ENCODE data around the gene RAB3IL1. TPM values are rescaled to one million over a fixed set of nuclear protein-coding genes. Genes with fewer than 3 reads are reported as not detected.
"Not testable (repeated sequence)": the region's sequence is repeated elsewhere in the genome, so short reads cannot be mapped to it uniquely, and the experiment has no call there.

Gene RAB3IL1, protein sequence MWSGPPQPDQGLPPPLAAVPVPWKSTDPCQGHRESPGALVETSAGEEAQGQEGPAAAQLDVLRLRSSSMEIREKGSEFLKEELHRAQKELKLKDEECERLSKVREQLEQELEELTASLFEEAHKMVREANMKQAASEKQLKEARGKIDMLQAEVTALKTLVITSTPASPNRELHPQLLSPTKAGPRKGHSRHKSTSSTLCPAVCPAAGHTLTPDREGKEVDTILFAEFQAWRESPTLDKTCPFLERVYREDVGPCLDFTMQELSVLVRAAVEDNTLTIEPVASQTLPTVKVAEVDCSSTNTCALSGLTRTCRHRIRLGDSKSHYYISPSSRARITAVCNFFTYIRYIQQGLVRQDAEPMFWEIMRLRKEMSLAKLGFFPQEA
- total RNA-seq, result 1 to 10 TPM; 3.7 to 5.9 TPM

DNA sequence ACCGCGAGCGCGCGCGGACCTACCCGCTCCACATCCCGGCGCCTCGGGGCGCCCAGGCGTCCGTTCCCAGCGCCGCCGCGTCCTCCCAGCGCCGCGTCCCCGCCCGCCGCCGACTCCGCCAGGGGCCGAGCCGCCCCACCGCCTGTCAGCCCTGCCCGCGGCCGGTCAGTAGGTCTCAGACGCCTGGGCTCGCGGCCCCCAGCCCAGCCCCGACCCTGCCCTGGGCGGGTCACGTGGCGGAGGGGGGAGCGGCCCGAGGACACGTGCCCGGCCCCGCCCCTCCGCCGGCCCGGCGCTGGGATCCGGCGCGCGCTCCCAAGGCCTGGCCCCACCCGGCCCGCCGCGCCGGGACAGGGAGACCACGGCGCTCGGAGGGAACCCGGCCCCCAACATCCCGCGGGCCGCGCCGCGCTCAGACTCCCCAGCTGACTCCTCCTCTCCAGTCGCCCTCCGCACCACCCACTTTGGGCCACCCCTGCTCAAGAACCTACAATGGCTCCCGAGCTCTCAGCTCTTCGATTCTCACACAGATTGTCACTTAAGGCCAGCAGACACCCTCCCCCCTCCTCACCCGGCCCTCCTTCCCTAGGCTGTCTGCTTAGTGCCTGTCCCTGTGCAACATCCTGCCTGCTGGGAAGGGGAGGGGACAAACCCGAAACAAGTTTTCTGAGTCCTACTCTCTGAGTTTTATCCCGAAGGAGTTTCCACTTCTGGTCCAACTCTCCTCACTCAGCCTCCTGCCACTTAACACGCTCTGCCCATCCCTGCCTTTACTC lies at the start of gene RAB3IL1:
RAB3IL1 (minus strand) TSS at position 233 of the 776 bp plus-strand sequence; CDS start at position 34, 199 bp downstream.
- H3K9ac ChIP-seq (ENCODE audit: low read depth in 2 of 2, low read length in 2 of 2), result peak within 1 kb of the TSS; percentile 2 to 63
- no peaks in the 10 kb centered on the region for H3K4me1 ChIP-seq

DNA sequence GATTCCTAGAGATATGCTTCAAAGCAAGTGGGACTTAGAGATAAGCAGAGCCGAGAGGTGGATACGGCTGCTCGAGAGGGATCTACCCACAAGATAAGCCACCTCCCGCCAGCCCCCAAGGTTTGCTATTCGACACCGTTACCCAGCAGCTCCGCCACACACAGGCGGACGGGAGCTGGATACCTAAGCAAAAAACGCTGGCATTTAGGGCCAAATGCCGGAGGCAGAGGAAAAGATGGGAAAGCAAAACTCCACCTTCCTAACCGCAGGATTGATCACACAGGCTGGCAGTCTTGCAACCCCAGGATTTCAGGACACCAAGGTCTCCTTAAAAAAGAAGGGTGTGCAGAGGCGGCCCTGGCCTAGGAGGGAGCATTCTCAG lies 49.4 kb upstream of the RAB3IL1 start:
- peak overlapping the region; percentile 98 for H3K27ac ChIP-seq
- no peaks in the 10 kb centered on the region for H3K9me3 ChIP-seq
- H3K36me3 ChIP-seq, result peaks cover 8% of the 10 kb centered on the region
- DNase-seq, result peak; percentile 47
- H3K4me1 ChIP-seq, result peaks cover 11% of the 10 kb centered on the region
- intact Hi-C loops (cut with DNase I), result no loop called here
- peak overlapping the region; percentile 92 to 93 for H3K9ac ChIP-seq (ENCODE audit: low read depth in 2 of 2, low read length in 2 of 2)
- no peaks in the 10 kb centered on the region for H3K27me3 ChIP-seq
- TF ChIP-seq, protein P1, sequence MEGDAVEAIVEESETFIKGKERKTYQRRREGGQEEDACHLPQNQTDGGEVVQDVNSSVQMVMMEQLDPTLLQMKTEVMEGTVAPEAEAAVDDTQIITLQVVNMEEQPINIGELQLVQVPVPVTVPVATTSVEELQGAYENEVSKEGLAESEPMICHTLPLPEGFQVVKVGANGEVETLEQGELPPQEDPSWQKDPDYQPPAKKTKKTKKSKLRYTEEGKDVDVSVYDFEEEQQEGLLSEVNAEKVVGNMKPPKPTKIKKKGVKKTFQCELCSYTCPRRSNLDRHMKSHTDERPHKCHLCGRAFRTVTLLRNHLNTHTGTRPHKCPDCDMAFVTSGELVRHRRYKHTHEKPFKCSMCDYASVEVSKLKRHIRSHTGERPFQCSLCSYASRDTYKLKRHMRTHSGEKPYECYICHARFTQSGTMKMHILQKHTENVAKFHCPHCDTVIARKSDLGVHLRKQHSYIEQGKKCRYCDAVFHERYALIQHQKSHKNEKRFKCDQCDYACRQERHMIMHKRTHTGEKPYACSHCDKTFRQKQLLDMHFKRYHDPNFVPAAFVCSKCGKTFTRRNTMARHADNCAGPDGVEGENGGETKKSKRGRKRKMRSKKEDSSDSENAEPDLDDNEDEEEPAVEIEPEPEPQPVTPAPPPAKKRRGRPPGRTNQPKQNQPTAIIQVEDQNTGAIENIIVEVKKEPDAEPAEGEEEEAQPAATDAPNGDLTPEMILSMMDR (IDR thresholded peaks at IDR 0.05), result no peak
- H3K4me3 ChIP-seq, result peak overlapping the region; percentile 94

More for the DNA sequence above, at the start of gene RAB3IL1:
- Histone ChIP-seq H3K36me3 (no peaks in the 10 kb centered on the region), H3K9me3 (no peaks in the 10 kb centered on the region), H3K4me3 (peak within 1 kb of the TSS; percentile 40), H3K27me3 (peaks cover 22% of the 10 kb centered on the region), H3K27ac (peak within 1 kb of the TSS; percentile 12)
- TF ChIP-seq, protein P1 (IDR thresholded peaks at IDR 0.05), result no peak
- intact Hi-C loops (cut with DNase I), result no loop called here
- peak; percentile 61 for DNase-seq

DNA sequence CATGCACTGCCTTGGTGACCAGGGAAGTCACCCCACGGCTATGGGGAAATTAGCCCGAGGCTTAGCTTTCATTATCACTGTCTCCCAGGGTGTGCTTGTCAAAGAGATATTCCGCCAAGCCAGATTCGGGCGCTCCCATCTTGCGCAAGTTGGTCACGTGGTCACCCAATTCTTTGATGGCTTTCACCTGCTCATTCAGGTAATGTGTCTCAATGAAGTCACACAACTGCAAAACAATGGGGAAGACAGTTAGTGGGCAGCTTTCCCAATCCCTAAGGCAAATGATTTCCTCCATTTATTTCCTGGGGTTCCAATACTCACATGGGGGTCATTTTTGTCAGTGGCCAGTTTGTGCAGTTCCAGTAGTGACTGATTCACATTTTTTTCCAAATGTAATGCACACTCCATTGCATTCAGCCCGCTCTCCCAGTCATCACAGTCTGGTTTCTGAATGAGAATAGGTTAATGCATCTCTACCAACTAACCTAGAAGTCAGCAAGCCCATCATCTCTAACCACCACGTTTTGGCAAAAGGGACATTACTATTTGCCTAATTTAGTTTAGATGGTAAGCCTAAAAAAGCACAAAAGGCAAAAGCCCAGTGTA lies 47.4 kb upstream of the RAB3IL1 start:
- not testable (repeated sequence) for H3K9me3 ChIP-seq, H3K36me3 ChIP-seq, H3K27me3 ChIP-seq, H3K4me1 ChIP-seq
- DNase-seq, result peak; percentile 83
- intact Hi-C loops (cut with DNase I), result loop anchor here (5.0 kb wide), 1 partner anchor 88 kb away; no protein-coding TSS in a partner anchor
- H3K27ac ChIP-seq, result peak overlapping the region; percentile 98
- H3K9ac ChIP-seq (ENCODE audit: low read depth in 2 of 2, low read length in 2 of 2), result peak overlapping the region; percentile 26 to 92
- peak overlapping the region; percentile 94 for H3K4me3 ChIP-seq

DNA sequence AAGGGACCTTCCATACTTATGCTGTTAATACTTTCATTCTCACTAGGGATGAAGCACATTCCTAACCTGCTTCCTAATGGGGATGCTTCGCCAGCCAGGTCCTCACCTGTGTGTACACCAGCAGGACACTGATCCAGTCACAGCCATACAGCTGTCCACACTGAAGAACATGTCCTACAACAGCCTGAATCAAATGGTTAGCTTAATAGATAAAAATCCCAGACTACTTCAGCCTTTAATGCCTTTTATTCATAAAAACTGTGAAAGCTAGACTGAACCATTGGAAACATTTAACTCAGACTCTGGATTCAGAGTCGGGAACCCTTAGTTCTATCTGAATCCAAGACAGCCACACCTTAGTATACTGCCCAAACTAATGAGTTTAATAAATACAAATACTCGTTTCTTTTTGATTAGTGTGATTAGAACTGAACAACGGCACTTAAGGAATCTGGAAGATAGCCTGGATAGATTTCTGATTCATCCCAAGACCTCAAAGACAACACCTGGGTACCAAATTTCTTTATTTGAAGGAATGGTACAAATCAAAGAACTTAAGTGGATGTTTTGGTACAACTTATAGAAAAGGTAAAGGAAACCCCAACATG lies 46.8 kb upstream of the RAB3IL1 start:
- Histone ChIP-seq H3K4me3 (no peak overlapping the region), H3K27ac (peak overlapping the region; percentile 98), H3K36me3 (peaks cover 8% of the 10 kb centered on the region), H3K9me3 (no peaks in the 10 kb centered on the region), H3K4me1 (peaks cover 5% of the 10 kb centered on the region), H3K27me3 (no peaks in the 10 kb centered on the region), H3K9ac (ENCODE audit: low read depth in 2 of 2, low read length in 2 of 2) (peak overlapping the region in 1 of 2 donors; percentile 92)
- DNase-seq, result no peak
- intact Hi-C loops (cut with DNase I), result loop anchor here (5.0 kb wide), 1 partner anchor 88 kb away; no protein-coding TSS in a partner anchor
- TF ChIP-seq, protein P1 (IDR thresholded peaks at IDR 0.05), result no peak

DNA sequence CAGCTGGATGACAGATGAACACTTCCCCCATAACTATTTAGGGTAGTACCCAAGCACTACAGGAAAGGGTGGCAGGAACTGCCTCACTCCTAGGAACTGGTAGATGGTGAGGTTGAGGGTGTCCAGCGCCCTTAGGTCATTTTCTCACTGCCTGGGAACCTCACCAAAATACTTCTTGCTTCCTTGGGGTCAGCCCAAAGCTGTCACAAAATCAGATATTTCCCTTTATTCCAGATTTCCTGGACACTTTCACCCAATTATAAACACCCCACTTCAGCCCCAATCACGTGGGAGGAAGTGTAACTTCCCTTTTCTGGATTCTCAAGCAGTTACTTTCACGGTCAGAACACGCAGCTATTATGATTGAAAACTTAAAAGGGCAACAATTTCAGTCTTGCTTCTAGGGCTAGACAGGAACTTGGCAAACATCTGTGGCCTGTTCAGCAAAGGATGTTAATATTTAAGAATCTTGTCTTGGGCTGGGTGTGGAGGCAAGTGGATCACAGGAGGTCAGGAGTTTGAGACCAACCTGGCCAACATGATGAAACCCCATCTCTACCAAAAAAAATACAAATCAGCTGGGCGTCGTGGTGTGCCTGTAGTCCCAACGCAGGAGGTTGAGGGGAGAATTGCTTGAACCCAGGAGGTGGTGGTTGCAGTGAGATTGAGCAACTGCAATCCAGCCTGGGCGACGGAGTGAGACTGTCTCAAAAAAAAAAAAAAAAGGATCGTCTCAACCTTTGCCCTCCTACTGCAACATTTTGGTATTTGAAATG lies 46.1 kb upstream of the RAB3IL1 start:
- Histone ChIP-seq H3K27ac (peak overlapping the region; percentile 98), H3K4me3 (no peak overlapping the region), H3K9ac (ENCODE audit: low read depth in 2 of 2, low read length in 2 of 2) (peak overlapping the region in 1 of 2 donors; percentile 92), H3K4me1 (no peaks in the 10 kb centered on the region), H3K36me3 (peaks cover 8% of the 10 kb centered on the region), H3K27me3 (no peaks in the 10 kb centered on the region), H3K9me3 (no peaks in the 10 kb centered on the region)
- TF ChIP-seq, protein P1 (IDR thresholded peaks at IDR 0.05), result no peak
- no peak for DNase-seq
- intact Hi-C loops (cut with DNase I), result loop anchor here (5.0 kb wide), 1 partner anchor 89 kb away; no protein-coding TSS in a partner anchor
